GM12864 (cell line): Measurements from ENCODE around the gene SEMA6A.

Experiments used
- DNase-seq: peaks from one replicate; pipeline ENCODE4 v3.0.0-alpha.2; 2011; ENCODE audit warnings: low read depth
- H3K4me3 ChIP-seq: 2 replicates; pipeline ENCODE4 v1.5.1; 2011; ENCODE audit warnings: mild to moderate bottlenecking, low read depth, low read length, control low read depth
- TF ChIP-seq, protein P1 (sequence below): IDR thresholded peaks from 2 replicates; pipeline ENCODE4 v1.5.1; 2011; ENCODE audit warnings: low read depth, mild to moderate bottlenecking, moderate library complexity, low read length, control low read depth, inconsistent platforms; ENCODE audit errors: missing control alignments

Gene SEMA6A

DNA sequence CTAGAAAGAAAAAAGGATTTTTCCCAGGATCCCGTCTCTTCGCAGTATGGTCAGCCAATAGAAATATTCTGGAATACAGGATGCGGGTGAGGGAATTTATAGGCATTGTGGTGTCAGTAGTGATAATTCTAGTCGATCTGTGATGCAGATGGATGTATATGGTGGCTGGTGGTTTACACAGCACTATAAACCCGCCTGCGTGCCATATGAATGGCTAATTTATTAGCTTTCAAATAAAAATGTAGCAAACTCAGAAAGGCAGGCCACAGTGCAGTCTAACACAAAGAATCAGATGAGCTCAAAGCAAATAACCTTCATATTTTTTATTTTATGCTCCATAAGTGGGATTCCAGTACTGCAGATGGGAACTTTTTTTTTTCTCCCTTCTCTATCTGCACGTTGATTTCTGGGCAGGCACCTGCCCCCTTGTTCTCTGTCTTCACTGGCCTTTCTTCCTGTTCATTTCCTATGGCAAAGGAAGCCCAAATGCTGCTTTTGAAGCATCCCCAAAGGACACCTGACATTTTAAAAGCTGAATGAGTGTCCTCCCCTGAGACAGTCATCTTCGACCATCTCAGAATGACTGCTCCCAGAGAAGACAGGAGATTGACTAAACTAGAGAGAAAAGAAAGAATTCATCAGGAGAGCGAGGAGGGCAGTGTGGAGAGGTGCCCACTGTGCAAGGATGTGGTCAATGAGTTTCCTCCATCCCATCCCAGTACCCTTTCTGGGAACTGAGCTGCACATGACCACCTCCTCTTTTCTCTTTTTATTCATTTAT, 52.1 kb downstream of the SEMA6A start:
- no peak overlapping the region for H3K4me3 ChIP-seq
- no peak for DNase-seq
- TF ChIP-seq, protein P1, sequence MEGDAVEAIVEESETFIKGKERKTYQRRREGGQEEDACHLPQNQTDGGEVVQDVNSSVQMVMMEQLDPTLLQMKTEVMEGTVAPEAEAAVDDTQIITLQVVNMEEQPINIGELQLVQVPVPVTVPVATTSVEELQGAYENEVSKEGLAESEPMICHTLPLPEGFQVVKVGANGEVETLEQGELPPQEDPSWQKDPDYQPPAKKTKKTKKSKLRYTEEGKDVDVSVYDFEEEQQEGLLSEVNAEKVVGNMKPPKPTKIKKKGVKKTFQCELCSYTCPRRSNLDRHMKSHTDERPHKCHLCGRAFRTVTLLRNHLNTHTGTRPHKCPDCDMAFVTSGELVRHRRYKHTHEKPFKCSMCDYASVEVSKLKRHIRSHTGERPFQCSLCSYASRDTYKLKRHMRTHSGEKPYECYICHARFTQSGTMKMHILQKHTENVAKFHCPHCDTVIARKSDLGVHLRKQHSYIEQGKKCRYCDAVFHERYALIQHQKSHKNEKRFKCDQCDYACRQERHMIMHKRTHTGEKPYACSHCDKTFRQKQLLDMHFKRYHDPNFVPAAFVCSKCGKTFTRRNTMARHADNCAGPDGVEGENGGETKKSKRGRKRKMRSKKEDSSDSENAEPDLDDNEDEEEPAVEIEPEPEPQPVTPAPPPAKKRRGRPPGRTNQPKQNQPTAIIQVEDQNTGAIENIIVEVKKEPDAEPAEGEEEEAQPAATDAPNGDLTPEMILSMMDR, result no peak

DNA sequence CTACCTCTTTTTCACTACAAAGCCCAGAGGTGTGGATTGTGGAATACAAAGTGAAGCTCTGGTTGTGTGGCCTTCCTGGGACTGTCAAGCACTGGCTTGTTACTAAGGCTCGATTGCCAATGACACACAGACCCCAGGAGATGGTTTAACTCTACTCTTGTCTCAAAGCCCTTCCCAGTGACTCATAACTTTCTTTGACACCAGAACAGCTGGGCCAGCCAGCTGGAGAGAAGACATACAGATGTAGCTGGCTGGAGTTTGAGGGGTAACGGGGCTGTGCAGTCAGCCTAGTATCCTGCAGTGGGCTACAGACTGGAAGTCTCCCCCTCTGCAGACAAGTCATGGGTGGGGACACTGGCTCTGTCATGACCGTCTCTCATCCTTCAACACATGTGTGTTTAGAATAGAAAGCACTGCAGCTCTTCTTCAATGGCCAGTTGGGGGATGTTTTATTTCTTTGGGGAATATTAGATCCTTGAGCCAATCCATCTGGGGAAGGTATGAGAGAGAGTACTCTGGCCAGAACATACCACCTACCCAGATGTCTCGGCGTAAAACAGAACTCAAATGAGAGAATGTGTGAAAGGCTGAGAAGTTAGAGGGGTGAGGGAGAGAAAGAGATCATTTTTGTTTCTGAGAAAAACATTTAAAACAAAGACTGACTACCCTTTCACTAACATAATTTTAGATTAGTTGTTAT, 53.3 kb downstream of the SEMA6A start:
- no peak for DNase-seq
- no peak overlapping the region for H3K4me3 ChIP-seq
- TF ChIP-seq, protein P1, result no peak

DNA sequence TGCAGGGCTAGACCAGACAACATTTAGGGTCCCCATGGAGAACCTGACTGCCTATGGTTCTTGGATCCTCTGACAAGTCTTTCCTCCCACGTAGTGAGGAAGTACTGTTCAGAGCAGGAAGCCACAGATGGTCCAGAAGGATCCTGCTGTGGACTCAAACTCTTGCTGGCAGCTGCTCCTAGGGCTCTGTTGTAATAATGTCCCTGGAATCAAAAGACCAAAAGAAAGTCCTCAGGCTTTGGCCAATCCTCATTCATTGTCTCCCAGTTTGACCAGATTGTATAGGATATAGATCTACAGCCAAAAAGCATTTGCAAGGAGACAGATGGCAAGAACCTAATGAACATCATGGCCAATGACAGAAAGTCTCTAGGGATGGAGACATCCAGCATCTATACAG, 53.9 kb downstream of the SEMA6A start:
- TF ChIP-seq, protein P1, result no peak
- no peak for DNase-seq
- H3K4me3 ChIP-seq, result no peak overlapping the region

DNA sequence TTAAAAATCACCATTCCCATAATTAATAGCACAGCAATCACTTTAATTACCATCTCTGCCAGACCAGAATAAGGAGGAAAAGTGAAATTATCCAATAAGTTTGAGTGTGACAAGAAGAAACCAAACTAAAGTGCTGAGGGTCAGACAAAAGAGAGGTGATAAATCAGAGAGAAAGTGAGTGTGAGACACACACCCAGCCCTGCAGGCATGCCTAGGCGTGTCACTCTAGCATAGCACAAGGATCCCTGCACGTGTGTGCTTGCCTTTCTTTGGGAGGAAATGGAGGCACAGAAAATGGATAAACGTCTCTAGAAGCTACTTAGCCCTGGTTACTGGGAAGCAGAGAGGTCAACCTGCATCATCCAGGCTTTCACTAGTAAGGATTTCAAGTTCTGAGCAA, 56.2 kb downstream of the SEMA6A start:
- DNase-seq, result no peak
- no peak overlapping the region for H3K4me3 ChIP-seq
- TF ChIP-seq, protein P1, result no peak

DNA sequence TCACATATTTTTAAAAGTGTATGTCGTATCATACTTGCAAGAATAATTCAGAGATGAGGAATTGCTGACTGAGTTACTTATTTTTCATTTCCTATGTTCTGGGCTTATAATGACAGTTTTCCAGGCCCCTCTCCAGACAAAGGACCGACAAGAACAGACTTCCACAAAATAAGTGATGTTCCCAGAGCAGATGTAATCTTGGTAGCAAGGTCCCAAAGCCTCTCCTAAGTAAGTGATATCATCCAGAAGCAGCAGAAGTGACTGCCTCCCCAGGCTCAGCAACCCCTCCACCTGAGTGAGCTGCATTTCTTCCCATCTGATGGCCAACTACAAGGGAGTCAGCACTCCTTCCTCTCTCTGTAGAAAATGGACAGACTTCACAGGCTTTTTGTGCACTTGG, 57.1 kb downstream of the SEMA6A start:
- DNase-seq, result no peak
- no peak overlapping the region for H3K4me3 ChIP-seq
- TF ChIP-seq, protein P1, result no peak

DNA sequence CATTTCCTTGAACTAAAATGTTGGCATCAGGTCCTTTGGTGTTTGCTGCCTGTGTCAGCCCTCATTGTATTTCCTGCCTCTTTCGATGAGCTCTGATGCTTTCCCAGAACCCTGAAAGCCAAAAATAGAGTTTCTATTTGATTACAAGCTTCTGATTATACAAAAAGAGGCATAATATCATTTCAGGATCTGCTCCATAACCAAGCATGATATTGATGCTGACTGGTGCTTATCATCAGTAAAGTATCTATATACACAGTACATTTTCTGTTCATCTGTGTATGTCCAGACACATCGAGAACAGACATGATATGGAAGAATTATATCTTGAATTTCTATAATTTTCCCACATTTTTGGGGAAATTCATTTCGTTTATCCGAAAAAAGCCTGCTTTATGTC, 58.6 kb downstream of the SEMA6A start:
- DNase-seq, result no peak
- TF ChIP-seq, protein P1, result no peak
- H3K4me3 ChIP-seq, result no peak overlapping the region
